Chondrocyte (in vitro differentiated cells): Measurements from ENCODE around the gene CCNL1. TPM values are rescaled to one million over a fixed set of nuclear protein-coding genes. Genes with fewer than 3 reads are reported as not detected.

Source experiments
- DNase-seq: peaks from one replicate; pipeline ENCODE4 v3.0.0; 2021; ENCODE audit warnings: mixed read lengths, low spot score
- H3K27ac Mint-ChIP-seq: one replicate; pipeline ENCODE4 v1.8.0; 2021; ENCODE audit warnings: mild to moderate bottlenecking, moderate library complexity, mixed read lengths; ENCODE audit not compliant: unreplicated experiment
- H3K27me3 Mint-ChIP-seq: 2 replicates; pipeline ENCODE4 v1.8.0; 2021; ENCODE audit warnings: low read depth, mixed read lengths
- H3K36me3 Mint-ChIP-seq: 2 replicates; pipeline ENCODE4 v1.8.0; 2021; ENCODE audit warnings: low read depth, mixed read lengths
- H3K4me1 Mint-ChIP-seq: 2 replicates; pipeline ENCODE4 v1.8.0; 2021; ENCODE audit warnings: low read depth, mild to moderate bottlenecking, mixed read lengths
- H3K4me3 Mint-ChIP-seq: one replicate; pipeline ENCODE4 v1.8.0; 2021; ENCODE audit warnings: mild to moderate bottlenecking, moderate library complexity, mixed read lengths; ENCODE audit not compliant: unreplicated experiment
- H3K9me3 Mint-ChIP-seq: 2 replicates; pipeline ENCODE4 v1.8.0; 2021; ENCODE audit warnings: low read depth, mixed read lengths
- total RNA-seq: library from RNA; stranded (reverse); gene quantifications from 3 replicates; pipeline ENCODE4 v1.2.1, GENCODE V29; 2021
- TF ChIP-seq, protein P1 (sequence below): fragments of 200-600 bp; sonication (generic); IDR thresholded peaks from 2 replicates; pipeline ENCODE4 v1.5.0; 2021; ENCODE audit warnings: antibody characterized with exemption, mild to moderate bottlenecking, moderate library complexity

Gene CCNL1
- total RNA-seq, 1 donor from 2014 or later = 63.9 TPM

DNA sequence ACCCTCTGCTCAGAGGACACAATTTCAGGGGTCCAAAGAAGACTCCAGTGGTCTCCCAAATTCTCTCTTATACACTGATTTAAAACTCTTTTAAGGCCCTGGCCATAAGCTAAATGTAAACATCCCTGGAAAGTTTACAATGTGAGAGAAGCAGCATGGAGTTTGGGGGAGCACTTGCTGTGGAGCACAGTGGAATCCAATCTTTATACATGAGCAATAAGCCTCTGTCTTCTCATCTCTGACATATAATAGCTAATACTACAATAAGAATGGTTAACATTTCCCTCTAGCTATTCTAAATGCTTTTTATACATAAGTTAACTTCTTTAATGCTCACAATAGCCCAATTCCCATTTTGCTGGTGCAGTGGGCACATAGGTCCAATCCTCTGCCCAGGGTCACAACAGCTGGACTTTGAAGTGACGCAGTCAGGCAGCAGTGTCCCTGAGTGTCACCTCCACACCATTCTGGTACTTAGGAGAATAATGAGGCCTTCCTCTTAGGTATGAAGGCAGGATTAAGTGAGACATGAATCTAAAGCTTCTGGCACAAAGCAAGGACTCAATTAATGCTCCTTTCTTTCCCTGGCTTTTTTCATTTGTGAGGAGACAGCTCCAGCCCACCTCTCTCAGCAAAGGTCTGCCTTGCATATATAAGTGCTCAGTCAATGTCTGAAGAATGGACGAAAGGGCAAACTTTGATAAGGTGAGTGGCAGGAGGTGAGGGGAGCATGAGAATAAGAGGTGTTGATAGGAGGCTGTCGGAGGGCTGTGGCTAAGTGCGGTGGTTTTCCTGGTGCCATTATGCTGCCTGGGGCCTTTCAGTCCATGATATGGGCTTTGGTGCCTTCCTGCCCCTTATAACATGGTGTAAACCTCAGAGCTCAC lies 26.3 kb downstream of the CCNL1 start:
- no peak overlapping the region for H3K27ac Mint-ChIP-seq
- TF ChIP-seq, protein P1, sequence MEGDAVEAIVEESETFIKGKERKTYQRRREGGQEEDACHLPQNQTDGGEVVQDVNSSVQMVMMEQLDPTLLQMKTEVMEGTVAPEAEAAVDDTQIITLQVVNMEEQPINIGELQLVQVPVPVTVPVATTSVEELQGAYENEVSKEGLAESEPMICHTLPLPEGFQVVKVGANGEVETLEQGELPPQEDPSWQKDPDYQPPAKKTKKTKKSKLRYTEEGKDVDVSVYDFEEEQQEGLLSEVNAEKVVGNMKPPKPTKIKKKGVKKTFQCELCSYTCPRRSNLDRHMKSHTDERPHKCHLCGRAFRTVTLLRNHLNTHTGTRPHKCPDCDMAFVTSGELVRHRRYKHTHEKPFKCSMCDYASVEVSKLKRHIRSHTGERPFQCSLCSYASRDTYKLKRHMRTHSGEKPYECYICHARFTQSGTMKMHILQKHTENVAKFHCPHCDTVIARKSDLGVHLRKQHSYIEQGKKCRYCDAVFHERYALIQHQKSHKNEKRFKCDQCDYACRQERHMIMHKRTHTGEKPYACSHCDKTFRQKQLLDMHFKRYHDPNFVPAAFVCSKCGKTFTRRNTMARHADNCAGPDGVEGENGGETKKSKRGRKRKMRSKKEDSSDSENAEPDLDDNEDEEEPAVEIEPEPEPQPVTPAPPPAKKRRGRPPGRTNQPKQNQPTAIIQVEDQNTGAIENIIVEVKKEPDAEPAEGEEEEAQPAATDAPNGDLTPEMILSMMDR = no peak

DNA sequence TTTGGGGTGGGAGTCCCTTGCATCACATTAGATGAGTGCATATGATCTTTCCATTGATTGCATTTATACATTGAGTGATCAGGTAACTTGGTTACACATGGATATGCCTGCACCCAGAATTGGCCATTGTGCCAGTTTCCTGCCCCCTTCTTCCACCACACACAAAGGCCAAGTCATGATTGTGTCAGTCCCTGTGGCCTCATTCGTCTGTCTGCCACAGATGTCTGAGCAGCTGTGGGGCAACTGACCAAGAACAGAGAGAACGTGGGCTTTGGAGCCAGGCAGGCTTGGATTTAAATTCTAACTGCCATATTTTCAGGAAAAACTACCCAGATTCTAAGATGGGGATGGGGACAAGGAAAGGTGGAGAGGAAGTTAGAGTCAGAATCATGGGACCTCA lies 27.0 kb downstream of the CCNL1 start:
- TF ChIP-seq, protein P1 = no peak
- H3K4me3 Mint-ChIP-seq = no peak overlapping the region
- no peak for DNase-seq
- H3K27me3 Mint-ChIP-seq = no peaks in the 10 kb centered on the region
- H3K4me1 Mint-ChIP-seq = peaks cover 70% of the 10 kb centered on the region
- no peaks in the 10 kb centered on the region for H3K36me3 Mint-ChIP-seq
- H3K27ac Mint-ChIP-seq = no peak overlapping the region
- no peaks in the 10 kb centered on the region for H3K9me3 Mint-ChIP-seq

More for the DNA sequence above, 26.3 kb downstream of the CCNL1 start:
- Mint-ChIP-seq H3K36me3 (no peaks in the 10 kb centered on the region), H3K4me3 (no peak overlapping the region), H3K9me3 (no peaks in the 10 kb centered on the region), H3K27me3 (no peaks in the 10 kb centered on the region), H3K4me1 (peaks cover 62% of the 10 kb centered on the region)
- DNase-seq = no peak

DNA sequence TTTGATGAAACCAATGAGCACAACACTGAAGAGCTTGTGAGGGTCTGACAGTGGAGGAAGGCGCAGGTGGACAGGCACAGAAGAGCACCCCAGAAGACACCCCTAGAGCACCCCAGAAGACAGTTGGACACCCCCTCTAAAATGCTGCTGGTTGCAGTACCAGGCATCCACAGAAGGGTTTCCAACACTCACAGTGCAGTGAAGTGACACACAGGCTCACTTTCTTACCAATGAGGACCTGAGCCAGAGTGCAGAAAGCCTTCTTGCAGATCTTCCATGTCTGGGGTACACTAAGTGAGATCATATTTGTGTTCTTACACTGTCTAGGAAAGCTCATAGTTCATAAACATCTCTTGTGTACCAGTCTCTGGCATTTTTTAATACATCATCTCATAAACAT lies 27.6 kb downstream of the CCNL1 start:
- H3K27me3 Mint-ChIP-seq = no peaks in the 10 kb centered on the region
- no peaks in the 10 kb centered on the region for H3K9me3 Mint-ChIP-seq
- no peak overlapping the region for H3K4me3 Mint-ChIP-seq
- no peaks in the 10 kb centered on the region for H3K36me3 Mint-ChIP-seq
- no peak overlapping the region for H3K27ac Mint-ChIP-seq
- H3K4me1 Mint-ChIP-seq = peaks cover 70% of the 10 kb centered on the region
- no peak for DNase-seq
- TF ChIP-seq, protein P1 = no peak

DNA sequence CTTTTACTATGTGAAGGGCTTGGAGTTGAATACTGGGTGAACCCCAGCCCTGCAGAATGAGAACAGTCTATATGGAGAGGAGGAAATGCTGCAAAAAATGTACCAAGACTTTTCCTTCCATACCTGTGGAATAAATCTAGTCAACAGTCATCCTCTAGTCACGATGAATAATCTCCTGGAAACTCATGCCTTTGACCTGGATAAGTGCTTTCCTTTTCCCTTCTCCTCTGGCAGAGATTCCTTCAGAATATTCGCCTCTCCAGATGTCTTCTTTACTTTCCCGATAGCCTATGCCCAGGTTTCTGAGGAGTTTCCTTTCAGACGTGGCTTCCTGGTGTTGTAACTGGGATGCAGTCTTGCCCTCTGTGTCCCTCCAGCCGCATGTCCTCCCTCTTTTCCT lies 28.1 kb downstream of the CCNL1 start:
- peaks cover 66% of the 10 kb centered on the region for H3K4me1 Mint-ChIP-seq

DNA sequence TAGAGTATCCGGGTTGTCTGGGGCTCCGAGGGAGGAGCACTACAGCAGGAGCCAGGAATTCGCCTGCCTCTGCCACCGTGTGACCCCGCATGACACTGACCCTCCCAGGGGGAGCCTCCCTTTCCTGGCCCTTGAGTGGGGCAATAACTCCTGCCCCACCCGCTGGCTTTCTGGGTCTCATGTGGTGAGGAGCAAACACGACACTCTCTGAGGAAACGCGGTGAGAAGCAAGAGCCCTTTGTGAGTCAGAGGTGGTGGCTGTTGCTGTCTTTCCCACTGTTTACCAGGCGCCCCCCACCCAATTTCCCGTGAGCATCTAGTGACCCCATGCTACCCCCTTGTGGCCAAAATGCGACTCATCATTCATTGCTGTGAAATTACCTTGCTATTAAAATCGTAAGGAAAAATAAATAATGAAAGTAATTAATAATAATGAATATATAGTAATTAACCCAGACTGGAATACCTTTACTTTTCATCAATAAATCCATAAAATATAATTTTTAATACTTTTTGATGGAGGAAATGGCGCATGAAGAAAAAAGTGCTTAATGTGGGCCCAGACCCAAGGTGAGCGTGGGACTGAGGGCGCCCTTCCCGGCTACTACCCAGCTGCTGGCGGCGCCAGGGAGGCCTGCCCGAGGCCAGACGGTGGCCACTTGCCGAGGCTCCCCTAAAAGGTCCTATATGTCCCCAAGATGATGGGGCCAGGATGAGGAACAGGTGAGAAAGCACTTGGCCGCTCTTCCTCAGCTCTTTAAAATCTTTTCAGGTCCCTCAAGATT lies 29.3 kb downstream of the CCNL1 start:
- DNase-seq = no peak
- peak overlapping the region; percentile 14 for H3K4me3 Mint-ChIP-seq
- no peaks in the 10 kb centered on the region for H3K9me3 Mint-ChIP-seq
- peak overlapping the region; percentile 97 for H3K27ac Mint-ChIP-seq
- H3K27me3 Mint-ChIP-seq = no peaks in the 10 kb centered on the region
- peaks cover 56% of the 10 kb centered on the region for H3K4me1 Mint-ChIP-seq
- TF ChIP-seq, protein P1 = peak; percentile 95
- no peaks in the 10 kb centered on the region for H3K36me3 Mint-ChIP-seq

More for the DNA sequence above, 28.1 kb downstream of the CCNL1 start:
- no peak for DNase-seq
- Mint-ChIP-seq H3K27ac (peak overlapping the region; percentile 49), H3K9me3 (no peaks in the 10 kb centered on the region), H3K4me3 (no peak overlapping the region), H3K36me3 (no peaks in the 10 kb centered on the region), H3K27me3 (no peaks in the 10 kb centered on the region)
- TF ChIP-seq, protein P1 = no peak
